T-helper 1 cell (primary cell): ENCODE data around the gene CALR3.
"Not testable (repeated sequence)": the region's sequence is repeated elsewhere in the genome, so short reads cannot be mapped to it uniquely, and the experiment has no call there.

Source experiments
- DNase-seq, 5 donors: peaks; one replicate each; pipeline ENCODE4 v3.0.0-alpha.2; 2012 to 2020

CALR3 gene

GRCh38 chr19:16457195-16457953, 38.6 kb downstream of the CALR3 start:
- DNase-seq, result no peak

- DNase-seq, result no peak
Observed at GRCh38 chr19:16456652-16457194, 39.2 kb downstream of the CALR3 start.

GRCh38 chr19:16455489-16455888, 40.5 kb downstream of the CALR3 start:
- no peak for DNase-seq

- no peak for DNase-seq
Observed at GRCh38 chr19:16454351-16454918, 41.5 kb downstream of the CALR3 start.

GRCh38 chr19:16452325-16452724, 43.6 kb downstream of the CALR3 start:
- DNase-seq, result no peak

- peak in 1 of 5 donors; percentile 94 for DNase-seq
Observed at GRCh38 chr19:16449330-16449961, 46.5 kb downstream of the CALR3 start.

GRCh38 chr19:16448872-16449271, 47.1 kb downstream of the CALR3 start:
- DNase-seq, result not testable (repeated sequence)

GRCh38 chr19:16446724-16447368, 49.1 kb downstream of the CALR3 start:
- peak in 1 of 5 donors; percentile 63 for DNase-seq

GRCh38 chr19:16446108-16446723, 49.8 kb downstream of the CALR3 start:
- no peak for DNase-seq

GRCh38 chr19:16445238-16446107, 50.5 kb downstream of the CALR3 start:
- DNase-seq, result no peak

- DNase-seq, result no peak
Observed at GRCh38 chr19:16444269-16444600, 51.7 kb downstream of the CALR3 start.

GRCh38 chr19:16442386-16443276, 53.3 kb downstream of the CALR3 start:
- DNase-seq, result no peak

GRCh38 chr19:16441661-16442162, 54.3 kb downstream of the CALR3 start:
- DNase-seq, result no peak

- no peak for DNase-seq
Observed at GRCh38 chr19:16436780-16437332, 59.1 kb downstream of the CALR3 start.

GRCh38 chr19:16435999-16436650, 59.8 kb downstream of the CALR3 start:
- no peak for DNase-seq

- DNase-seq, result no peak
Observed at GRCh38 chr19:16435238-16435917, 60.6 kb downstream of the CALR3 start.

- no peak for DNase-seq
Observed at GRCh38 chr19:16433986-16434385, 62.0 kb downstream of the CALR3 start.

GRCh38 chr19:16429759-16430091, 66.2 kb downstream of the CALR3 start:
- no peak for DNase-seq

GRCh38 chr19:16429066-16429758, 66.8 kb downstream of the CALR3 start:
- DNase-seq, result no peak
